GM21515 (cell line): ENCODE data around the gene PRICKLE1.

Source experiments
- ATAC-seq: cut with Tn5 transposase; IDR thresholded peaks from one replicate; pipeline ENCODE4 v1.9.1; 2021; ENCODE audit not compliant: unreplicated experiment

Gene PRICKLE1

DNA sequence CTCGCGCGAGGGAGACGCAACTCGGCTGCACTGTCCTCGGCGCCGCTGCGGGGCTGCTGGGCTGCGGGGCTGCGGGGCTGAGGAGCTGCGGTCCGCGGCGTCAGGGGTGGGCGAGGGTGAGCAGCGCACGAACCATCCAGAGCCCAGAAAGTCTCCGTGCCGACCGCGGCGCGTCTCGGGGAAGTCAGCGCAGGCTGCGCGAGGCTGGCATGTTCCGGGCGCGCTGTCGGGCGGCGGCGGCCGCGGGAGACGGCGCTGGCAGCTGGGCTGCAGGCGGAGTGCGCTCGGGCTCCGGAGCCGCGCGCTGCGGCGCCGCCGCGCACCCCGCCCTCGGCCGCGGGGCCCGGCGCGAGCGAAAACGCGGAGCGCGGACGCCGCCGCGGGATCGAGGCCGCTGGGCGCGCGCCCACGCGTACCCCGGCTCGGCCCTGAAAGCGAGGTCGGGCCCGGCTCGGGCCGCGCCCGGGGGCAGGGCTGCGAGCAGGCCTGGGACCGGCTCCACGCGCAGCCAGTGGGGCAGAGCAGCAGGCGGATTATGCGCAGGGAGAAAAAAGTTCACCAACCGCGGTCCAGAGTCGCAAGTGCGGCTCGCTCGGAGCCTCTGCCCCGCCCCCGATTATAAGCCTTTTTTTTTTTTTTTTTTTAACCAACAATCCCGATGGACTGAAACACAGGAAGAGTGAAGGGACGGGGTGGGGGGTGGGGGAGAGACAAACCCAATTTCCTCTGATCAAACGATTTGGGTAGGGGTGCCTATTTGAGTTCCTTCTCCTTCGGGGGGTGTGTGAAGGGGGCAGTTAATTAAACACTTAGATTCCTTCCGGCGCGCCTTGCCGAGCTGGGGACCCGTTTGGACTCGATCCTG, at the start of gene PRICKLE1:
TSS of gene PRICKLE1 (minus strand) at position 282 of the 865 bp plus-strand sequence. CDS start 117,230 bp downstream, outside the sequence.
- ATAC-seq: peak; percentile 78

DNA sequence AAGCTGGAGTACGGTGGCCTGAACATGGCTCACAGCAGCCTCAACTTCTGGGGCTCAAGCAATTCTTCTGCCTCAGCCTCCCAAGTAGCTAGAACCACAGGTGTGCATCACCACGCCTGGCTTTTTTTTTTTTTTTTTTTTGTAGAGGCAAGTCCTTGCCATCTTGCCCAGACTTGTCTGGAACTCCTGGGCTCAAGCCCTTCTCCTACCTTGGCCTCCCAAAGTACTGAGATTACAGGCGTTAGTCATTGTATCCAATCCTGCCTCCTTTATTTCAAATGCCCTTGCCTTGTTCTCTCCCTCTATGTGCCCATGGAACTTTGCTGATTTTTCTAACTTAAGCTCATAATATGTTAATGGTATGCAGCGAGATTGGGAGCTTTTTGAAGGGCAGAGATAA, 49.2 kb upstream of the PRICKLE1 start:
- ATAC-seq: no peak

DNA sequence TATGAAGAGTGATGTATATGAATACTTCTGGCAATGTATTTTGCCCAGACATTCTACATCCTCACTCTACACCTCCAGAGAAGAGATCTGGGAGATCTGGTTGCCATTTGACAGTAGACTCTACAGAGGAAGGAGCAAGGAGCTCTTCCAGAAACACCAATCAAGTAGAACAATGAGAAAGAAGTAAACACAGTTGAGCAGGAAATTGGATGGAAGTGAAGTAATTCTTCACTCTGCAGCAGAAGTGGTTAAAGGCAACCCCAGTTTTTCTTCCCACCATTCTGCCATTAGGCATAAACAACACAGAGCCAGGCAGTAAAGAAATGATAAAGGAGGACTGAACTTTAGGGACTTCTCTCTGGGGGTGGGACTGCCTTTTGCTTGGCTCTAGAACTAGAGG, 48.5 kb upstream of the PRICKLE1 start:
- no peak for ATAC-seq

DNA sequence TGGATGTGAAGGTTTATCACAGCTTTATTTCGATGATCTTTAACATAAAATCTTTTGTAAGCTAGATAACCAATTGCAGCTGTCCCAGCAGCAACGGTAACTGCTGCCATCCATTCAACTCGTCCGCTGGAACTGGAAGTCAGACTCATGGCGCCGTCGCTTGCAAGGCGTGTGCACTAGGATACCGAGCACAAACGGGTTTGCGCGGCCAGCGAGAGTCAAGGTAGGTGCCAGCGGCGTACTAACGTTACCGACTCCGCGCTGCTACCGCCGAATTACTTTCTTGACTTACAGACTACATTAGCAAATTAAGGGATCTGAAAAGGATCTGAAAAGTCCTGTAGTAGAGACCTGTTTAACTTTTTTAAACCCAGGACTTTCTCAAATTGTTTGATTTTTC, 47.4 kb upstream of the PRICKLE1 start:
- ATAC-seq: no peak

DNA sequence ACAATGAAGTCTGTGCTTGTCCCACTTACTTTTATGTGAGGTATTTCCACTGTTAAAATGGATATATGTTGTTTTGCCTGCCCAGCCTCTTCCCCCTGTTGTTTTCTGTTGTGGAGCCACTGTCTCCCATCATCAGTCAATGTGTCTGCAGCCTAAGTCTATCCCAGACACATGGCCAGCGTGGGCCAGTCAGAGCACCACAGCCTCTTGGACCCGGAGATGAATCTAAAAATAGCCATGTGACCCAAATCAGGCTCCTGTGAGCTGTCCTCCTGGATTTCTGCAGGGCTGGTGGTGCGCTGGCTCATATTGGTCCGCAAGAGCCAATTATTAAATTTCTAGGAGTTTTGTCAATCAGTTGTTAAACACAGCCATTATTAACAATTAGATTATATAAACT, 44.0 kb upstream of the PRICKLE1 start:
- ATAC-seq: no peak

DNA sequence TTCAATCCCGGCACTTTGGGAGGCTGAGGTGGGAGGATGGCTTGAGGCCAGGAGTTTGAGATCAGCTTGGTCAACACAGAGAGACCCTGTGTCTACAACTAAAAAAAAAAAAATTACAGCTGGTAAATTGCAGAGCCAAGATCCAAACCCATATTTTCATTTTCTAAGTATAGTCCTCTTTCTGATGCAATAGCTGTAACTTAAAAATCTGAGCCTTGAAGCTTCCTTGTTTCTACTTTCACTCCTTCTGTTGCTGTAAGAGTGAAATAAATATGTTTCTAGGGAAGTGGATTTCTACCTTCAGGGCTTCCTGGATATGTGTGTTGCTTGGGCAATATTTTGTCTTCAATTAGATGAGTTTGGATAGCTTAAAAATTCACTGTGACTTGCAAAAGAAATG, 42.0 kb upstream of the PRICKLE1 start:
- no peak for ATAC-seq

DNA sequence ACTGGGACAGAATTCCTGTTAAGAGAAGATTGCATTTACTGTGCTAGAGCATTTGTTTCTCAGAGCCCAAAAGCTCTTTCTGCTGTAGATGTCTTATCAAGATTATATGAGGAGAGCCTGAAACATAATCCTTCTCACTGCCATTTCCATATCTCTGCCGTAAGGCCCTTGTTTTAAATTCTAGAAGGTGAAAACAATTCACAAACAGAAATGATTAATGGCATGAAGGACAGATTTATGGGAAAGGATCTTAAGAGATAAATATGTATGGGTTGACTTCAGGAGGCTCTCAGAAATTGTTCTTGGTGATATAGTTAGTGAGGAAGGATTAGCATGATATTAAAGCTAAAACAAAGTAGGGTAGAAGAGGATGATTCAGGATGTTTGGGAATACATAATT, 40.8 kb upstream of the PRICKLE1 start:
- ATAC-seq: no peak

DNA sequence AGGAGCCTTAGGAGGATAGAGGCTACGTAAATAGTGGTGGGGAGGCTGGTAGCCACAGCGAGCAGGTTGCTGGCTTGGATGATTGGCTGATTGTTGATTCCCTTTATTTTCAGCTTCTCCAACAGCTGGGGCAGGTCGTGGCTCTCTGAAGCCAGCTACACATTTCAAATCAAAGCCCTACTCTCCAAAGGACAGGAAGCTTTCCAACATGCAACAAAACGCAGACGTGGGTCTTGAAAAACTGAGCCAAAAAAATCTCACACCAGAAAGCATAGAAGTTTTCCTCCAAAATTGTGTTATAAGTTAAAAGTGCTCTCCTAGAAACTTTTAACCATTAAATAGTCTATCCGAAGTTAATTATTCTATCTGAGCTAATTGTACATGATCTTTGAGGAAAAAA, 37.6 kb upstream of the PRICKLE1 start:
- no peak for ATAC-seq

DNA sequence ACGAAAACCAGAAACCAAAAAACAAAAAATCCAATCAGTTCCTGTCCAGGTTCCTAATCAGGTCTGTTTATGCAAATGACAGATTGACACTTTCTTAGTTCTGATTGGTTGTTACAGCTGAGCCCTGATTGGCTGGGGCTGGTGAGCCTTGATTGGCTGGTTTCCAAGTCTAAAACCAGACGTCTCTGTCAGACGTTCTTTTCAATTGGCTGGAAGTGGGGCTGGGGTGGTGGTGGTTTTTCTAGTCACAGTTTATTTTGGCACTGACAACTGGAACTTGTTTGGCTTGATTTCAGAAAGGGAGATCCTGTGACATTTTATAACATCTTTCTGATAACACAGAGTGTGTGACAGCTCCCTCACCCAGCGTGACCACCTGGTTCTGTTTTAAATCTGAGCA, 36.1 kb upstream of the PRICKLE1 start:
- no peak for ATAC-seq

DNA sequence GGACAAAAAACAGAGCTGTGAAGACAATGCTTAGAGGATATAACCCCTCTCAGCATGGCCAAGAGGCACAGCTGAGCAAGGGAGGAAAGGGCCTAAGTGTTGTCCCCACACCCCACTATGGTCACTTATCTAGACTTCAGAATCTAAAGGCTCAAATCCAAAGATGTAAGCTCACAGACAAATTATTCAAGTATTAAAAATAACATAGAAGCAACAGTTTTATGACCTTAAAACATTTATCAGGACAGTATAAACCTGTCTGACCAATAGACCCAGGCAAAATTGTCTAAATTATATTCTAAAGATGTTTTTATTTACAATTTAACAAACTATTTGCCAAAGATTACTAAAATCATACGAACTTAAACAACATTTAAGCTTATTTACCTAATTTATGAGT, 28.1 kb upstream of the PRICKLE1 start:
- no peak for ATAC-seq

DNA sequence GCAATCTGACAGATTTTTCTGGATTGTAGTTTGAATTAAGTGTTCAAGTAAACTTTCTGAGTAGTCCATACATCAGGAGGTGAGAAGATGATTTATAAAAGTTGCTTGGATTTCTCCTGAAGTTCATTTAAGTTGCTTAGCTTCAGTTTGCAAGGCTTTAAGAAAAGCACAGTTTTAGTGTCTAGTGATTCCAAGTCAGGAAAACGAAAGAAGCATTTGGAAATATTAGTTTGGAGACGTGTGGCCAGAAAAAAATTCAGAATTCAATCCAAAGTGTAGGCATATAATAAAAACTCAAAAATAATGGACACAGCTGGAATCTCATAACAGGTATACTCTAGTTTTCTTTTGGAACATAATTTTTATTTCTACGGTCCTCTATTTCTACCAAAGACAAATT, 25.5 kb upstream of the PRICKLE1 start:
- ATAC-seq: no peak

DNA sequence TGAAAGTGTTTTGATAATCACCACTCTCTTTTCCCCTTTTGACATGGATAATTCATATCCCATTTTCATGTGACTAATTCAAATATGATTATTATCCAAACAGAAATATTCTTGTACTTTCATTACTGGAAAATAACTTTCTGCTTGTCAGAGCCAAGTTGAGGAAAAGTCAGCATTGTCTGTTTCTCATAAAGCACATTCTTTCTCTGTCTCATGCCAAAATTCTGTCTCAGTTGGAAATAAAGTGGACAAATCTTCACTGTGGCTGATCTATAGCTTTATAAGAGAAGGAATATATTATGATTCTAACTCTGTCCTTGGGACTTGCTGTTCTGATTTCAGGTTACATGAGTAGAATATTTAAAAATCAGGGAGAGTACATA, 22.7 kb upstream of the PRICKLE1 start:
- no peak for ATAC-seq

DNA sequence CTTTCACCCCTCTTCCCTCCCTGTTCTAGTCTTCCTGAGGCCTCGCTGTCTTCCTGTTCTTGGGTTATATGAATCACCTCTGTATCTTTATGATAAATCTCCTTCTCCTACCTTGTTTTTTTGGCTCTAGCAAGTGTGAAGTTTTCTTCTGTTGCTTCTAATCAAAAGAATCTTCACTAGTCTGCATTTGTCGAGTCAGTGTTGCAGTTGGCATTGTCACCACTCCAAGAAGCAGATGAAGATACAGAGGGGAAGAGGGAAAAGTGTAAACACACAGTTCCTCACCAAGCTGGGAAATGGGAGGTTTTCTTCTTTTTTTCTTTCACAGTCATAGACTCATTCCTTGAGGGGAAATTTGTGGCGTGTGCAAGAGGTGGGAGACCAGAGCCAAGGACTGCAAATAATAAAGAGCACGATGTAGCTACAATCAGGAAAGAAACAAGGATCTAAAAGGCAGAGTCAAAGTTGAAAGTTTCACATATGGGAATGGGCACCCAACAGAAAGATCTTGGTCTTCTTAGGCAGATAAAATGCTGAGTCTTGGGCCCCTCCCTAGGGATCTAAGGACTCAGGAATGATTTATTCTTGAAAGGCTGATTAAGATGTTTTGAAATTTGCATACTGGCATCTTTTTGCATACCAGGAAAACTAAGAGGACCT, 22.2 kb upstream of the PRICKLE1 start:
- no peak for ATAC-seq

DNA sequence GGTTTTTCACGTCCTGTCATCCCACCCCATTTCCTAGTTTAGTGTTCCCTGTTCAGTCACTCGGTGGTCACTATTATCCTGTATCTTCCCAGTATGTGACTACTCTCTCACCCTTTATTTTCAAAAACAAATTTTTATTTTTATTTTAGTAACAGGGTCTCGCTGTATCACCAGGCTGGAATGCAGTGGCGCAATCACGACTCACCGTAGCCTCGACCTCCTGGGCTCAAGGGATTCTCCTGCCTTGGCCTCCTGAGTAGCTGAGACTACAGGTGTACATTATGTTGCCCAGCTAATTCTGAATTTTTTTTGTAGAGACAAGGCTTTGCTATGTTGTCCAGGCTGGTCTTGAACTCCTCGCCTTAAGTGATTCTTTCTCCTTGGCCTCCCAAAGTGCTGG, 20.1 kb upstream of the PRICKLE1 start:
- ATAC-seq: no peak

DNA sequence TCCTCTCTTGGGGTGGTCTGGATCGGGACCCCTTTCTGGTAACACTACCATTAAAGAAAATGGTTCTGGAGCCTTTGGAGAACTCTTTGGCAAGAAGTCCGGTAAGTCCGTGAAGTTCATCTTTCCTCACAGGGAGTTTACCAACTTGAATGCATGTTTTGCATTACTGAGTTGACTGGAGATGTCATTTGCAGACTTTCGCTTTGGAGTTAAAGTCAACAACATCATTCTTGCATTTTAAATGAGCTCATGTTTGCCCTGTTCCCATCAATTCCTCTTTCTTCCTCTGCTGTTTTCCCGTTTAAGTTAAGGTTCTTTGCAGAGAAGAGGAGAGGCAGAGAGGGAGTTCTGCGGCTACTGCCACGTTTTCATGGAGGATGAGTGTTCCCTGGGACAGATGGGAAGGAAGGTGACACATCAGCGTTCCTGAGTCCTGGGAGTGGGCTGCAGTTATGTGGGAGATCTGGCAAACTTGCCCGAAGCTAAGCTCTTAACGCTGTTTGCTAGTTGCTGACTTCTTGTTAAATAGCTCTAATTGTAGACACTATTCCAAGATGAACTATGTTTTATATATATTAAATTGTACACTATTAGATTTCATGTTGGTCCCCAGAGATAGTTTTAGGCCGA, 18.8 kb upstream of the PRICKLE1 start:
- ATAC-seq: no peak

DNA sequence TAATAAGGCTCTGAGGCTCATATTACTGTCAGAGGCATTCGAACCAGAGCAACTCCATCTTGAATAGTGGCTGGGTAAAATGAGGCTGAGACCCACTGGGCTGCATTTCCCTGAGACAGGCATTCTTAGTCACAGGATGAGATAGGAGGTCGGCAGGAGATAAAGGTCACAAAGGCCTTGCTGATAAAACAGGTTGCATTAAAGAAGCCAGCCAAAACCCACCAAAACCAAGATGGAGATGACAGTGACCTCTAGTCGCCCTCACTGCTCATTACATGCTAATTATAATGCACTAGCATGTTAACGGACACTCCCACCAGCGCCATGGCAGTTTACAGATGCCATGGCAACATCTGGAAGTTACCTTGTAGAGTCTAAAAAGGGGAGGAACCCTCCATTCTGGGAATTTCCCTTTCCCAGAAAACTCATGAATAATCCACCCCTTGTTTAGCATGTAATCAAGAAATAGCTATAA, 18.1 kb upstream of the PRICKLE1 start:
- no peak for ATAC-seq

DNA sequence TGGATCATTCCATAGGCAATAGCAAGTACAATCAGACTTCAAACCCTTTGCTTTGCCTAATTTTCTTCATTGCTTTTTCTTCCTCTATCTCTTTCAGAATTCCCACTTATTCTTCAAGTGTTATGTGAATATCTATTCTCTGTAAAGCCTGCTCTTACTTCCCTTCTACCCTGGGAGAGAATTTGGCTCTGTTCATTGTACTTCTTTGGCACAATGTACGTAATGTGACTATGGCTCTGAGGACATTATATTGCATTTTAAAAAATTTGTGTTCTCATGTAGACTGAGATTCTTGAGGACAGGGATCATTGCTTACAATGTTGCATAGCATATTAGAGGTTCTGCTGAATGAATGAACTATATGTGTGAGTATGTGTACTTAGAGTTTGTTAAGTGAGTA, 16.9 kb upstream of the PRICKLE1 start:
- no peak for ATAC-seq

DNA sequence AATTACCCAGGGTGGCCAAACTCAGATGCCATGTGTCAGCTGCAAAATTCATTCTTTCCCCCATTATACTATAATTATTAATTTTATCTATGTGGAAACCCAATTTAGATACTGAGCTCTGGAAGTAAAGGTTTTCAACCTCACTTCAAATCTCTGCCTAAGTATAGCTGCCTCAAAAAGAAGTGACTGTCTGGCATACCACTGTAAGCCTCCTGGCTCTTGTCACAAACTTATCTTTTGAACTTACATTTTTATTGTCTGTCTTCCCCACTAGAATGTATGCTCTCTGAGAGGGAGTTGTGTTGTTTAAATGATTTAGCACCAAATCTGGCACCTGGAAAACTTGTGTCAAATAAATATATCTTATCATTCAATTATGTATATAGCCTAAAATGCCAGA, 16.1 kb upstream of the PRICKLE1 start:
- no peak for ATAC-seq

DNA sequence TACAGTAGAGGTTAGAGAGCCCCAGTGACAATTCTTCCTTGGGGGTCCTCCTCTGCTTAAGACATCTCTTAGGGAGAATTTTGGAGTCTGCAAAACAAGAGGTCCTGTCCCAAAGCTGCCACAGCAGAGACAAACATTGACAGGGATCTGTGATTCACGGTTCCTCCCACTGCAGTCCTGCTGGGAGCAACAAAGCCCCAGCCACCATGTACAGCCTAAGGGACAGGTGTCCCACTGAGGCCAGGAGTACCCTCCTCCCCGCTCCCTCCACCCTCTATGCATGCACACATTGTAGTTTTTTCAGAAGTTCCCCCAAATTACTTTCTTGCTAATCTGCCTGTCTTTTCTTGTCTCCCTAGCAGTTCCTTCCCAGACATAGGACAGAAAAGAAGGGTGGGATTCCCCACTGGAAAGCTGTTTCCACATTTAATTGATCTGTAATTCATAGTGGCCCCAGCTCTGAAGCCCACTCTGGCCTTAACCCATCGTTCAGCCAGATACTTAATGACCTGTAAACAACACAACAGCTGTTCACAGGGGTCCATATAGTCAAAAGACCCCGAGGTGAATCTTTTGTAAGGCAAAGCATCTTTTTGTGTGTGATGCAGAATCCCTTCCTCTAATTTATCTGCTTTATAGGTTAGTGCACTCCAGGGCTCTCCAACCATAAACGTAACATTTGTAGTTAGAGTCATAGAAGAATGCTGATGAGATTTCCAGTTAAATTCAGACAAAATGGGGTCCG, 13.9 kb upstream of the PRICKLE1 start:
- no peak for ATAC-seq

DNA sequence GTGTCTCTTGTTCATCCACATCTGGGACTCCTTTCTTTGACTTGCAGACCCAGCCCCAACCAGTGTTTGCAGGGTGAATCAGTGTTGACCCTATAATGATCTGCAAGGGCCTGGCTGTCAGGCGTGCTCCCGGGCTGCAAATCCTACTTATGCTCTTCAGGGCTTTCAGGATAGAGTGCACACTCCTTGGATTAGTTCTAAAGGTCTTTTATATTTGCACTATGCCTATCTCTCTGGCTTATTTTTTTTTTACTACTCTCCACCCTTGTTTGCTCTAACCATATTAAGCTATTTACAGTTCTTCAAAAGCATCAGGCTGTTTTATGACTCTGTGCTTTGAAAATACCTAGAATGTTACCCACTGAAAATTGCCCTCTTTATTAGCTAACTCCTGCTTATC, 4.3 kb upstream of the PRICKLE1 start:
- ATAC-seq: no peak

DNA sequence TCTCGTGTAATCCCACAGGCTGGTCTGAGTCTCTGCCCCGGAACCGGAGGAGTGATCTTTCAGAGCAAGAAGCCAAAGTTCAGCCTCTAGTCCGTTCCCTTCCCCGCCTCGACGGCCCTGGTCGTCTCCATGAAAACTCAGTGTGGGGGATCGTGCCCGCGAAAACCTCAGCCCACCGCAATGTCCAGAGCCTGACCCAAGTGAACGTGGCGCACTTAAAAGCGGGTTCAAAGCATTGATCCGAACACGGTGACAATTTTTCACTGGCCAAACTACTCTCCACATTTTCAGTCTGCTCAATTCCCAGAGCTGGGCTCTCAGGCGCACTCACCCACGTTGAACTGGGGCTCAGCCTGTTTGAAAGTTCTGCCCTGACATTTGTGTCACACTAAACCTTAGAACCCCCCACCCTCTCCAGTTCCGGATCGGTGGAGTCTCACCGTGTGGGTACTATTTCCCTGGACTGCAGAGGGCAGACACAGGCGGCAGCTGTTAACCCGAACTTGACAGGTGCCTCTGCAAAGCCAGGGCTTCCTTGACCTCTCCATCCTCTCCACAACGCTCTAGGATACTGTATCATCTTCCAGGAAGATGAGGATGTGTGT, 886 bp upstream of the PRICKLE1 start:
- ATAC-seq: no peak
